ENCODE measurements around the gene EHD2. TPM values are rescaled to one million over a fixed set of nuclear protein-coding genes. Genes with fewer than 3 reads are reported as not detected.

EHD2 gene
- total and polyA plus RNA-seq, 9 donors = 28.0 to 162 (median 102) TPM

DNA sequence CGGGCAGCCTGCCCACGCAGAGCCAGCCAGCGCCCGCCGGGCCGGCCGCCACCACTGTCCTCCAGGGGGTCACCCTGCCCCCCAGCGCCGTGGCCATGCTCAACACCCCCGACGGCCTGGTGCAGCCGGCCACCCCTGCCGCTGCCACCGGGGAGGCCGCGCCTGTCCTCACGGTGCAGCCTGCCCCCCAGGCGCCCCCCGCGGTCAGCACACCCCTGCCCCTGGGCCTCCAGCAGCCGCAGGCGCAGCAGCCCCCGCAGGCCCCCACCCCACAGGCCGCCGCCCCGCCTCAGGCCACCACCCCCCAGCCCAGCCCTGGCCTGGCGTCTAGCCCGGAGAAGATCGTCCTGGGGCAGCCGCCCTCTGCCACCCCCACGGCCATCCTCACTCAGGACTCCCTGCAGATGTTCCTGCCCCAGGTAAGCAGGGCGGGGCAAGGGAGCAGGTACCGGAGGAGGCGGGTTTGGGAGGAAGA, 32.3 kb upstream of the EHD2 start:
- intact Hi-C loops (cut with DNase I) = no loop called here
- H3K27ac ChIP-seq = no peak overlapping the region
- DNase-seq = no peak
- no peaks in the 10 kb centered on the region for H3K36me3 ChIP-seq
- H3K4me1 ChIP-seq (ENCODE audit: insufficient read depth) = no peaks in the 10 kb centered on the region
- H3K4me3 ChIP-seq = no peak overlapping the region
- no peaks in the 10 kb centered on the region for H3K9me3 ChIP-seq
- WGBS, 3 donors = 80 to 87% (median 84%) methylated on average over 18 to 34 of the region's 34 CpGs
- TF ChIP-seq EP300 (IDR thresholded peaks at IDR 0.05) (no peak), POLR2A (IDR thresholded peaks at IDR 0.05) (no peak)
- TF ChIP-seq, protein P1, sequence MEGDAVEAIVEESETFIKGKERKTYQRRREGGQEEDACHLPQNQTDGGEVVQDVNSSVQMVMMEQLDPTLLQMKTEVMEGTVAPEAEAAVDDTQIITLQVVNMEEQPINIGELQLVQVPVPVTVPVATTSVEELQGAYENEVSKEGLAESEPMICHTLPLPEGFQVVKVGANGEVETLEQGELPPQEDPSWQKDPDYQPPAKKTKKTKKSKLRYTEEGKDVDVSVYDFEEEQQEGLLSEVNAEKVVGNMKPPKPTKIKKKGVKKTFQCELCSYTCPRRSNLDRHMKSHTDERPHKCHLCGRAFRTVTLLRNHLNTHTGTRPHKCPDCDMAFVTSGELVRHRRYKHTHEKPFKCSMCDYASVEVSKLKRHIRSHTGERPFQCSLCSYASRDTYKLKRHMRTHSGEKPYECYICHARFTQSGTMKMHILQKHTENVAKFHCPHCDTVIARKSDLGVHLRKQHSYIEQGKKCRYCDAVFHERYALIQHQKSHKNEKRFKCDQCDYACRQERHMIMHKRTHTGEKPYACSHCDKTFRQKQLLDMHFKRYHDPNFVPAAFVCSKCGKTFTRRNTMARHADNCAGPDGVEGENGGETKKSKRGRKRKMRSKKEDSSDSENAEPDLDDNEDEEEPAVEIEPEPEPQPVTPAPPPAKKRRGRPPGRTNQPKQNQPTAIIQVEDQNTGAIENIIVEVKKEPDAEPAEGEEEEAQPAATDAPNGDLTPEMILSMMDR (IDR thresholded peaks at IDR 0.05) = no peak
- H3K27me3 ChIP-seq = no peaks in the 10 kb centered on the region

DNA sequence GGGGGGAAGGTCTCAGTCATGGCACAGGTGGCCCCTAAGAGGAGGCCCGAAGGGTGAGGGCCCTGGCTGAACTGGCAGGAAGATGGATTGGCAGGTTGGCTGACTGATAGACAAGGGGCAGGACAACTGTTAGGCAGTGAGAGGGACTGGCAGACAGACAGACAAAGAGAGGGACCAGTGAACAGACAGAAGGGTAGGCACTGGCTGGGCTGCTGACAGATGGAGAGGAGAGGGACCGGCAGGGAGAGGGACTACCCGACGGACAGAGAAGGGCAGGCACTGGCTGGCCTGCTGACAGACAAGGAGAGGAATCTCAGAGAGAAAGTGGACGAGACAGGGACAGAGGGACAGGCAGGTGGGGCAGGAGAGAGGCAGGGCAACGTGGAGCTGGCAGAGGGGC, 31.8 kb upstream of the EHD2 start:
- Histone ChIP-seq H3K4me1 (ENCODE audit: insufficient read depth) (no peaks in the 10 kb centered on the region), H3K27ac (no peak overlapping the region), H3K27me3 (no peaks in the 10 kb centered on the region), H3K4me3 (no peak overlapping the region), H3K9me3 (no peaks in the 10 kb centered on the region), H3K36me3 (no peaks in the 10 kb centered on the region)
- TF ChIP-seq, protein P1 (IDR thresholded peaks at IDR 0.05) = no peak
- TF ChIP-seq EP300 (IDR thresholded peaks at IDR 0.05) (no peak), POLR2A (IDR thresholded peaks at IDR 0.05) (no peak)
- intact Hi-C loops (cut with DNase I) = no loop called here
- 85 to 90% (median 89%) methylated on average over 6 of the region's 6 CpGs for WGBS, 3 donors
- DNase-seq = no peak

DNA sequence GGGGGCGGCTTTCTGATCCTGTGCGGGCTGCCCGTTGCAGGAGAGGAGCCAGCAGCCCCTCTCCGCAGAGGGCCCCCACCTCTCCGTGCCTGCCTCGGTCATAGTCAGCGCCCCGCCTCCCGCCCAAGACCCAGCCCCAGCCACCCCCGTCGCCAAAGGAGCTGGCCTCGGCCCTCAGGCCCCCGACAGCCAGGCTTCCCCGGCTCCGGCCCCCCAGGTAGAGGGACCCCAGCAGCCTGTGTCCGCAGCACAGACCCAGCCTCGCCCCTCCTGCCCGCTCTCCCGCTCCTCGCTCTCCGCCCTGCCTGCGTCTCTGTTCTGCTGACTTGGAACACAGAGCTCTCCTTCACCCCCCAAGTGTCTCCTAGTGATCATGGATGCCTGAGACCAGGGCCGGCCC, 31.3 kb upstream of the EHD2 start:
- TF ChIP-seq EP300 (IDR thresholded peaks at IDR 0.05) (no peak), POLR2A (IDR thresholded peaks at IDR 0.05) (no peak)
- DNase-seq = no peak
- Histone ChIP-seq H3K27ac (no peak overlapping the region), H3K36me3 (no peaks in the 10 kb centered on the region), H3K4me1 (ENCODE audit: insufficient read depth) (no peaks in the 10 kb centered on the region), H3K9me3 (no peaks in the 10 kb centered on the region), H3K27me3 (no peaks in the 10 kb centered on the region), H3K4me3 (no peak overlapping the region)
- 90 to 94% (median 93%) methylated on average over 17 to 23 of the region's 23 CpGs for WGBS, 3 donors
- intact Hi-C loops (cut with DNase I) = no loop called here

DNA sequence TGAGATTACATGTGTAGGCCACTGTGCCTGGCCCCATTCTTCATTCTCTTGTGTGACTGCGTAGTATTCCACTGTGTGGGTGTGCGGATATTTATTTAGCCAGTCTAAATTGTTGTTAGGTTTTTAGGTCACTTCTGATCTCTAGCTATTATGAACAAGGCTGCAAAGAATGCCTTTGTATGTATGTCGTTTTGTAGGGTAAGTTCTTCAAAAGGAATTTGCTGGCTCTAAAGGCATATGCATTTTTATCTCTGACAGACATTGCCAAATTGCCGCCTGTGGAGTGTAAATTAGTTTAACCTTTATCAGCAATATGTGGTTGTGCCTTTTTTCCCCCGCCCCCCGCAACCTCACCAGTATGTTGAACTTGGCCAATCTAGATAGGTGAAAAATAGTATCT, 30.3 kb upstream of the EHD2 start:
- Histone ChIP-seq H3K4me3 (no peak overlapping the region), H3K27ac (no peak overlapping the region), H3K4me1 (ENCODE audit: insufficient read depth) (no peaks in the 10 kb centered on the region), H3K36me3 (no peaks in the 10 kb centered on the region), H3K9me3 (no peaks in the 10 kb centered on the region), H3K27me3 (no peaks in the 10 kb centered on the region)
- DNase-seq = no peak
- no peak for TF ChIP-seq POLR2A (IDR thresholded peaks at IDR 0.05)
- TF ChIP-seq, protein P1 (IDR thresholded peaks at IDR 0.05) = no peak
- WGBS, 3 donors = 68 to 71% (median 69%) methylated on average over 6 of the region's 6 CpGs
- intact Hi-C loops (cut with DNase I) = no loop called here

DNA sequence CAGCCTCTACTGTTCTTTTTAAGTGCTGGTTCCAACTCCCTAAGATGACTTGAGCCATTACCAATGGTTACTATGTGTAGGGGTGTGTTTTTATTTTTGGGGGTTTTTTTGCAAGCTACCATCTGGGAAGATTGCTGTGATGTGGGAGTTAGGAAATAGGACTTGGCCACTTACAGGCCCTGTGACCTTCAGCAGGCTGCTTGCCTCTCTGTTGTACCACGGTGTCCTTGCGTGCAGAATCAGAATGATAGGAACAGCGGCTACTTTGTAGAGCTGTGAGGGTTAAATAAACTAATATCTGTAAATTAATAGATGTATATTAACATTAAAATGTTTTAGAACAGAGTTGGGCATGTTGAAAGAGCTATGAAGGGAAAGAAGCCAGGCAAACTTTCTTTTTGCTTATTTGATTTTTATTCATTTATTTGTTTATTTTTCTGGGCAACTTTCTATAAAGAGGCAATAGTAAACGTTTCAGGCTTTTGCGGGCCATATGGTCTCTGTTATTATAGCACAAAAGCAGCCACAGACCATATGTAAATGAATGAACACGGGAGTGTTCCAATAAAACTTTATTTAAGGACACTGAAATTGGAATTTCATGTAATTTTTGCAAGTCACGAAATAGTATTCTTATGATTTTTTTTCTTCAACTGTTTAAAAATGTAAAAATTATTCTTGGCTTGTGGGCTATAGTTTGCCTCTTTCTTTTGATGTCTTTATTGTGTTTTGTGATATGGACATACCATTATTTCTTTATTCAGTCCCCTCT, 26.4 kb upstream of the EHD2 start:
- no peaks in the 10 kb centered on the region for H3K36me3 ChIP-seq
- TF ChIP-seq EP300 (IDR thresholded peaks at IDR 0.05) (no peak), POLR2A (IDR thresholded peaks at IDR 0.05) (no peak)
- TF ChIP-seq, protein P1 (IDR thresholded peaks at IDR 0.05) = no peak
- H3K9me3 ChIP-seq = no peaks in the 10 kb centered on the region
- no peak overlapping the region for H3K4me3 ChIP-seq
- intact Hi-C loops (cut with DNase I) = no loop called here
- DNase-seq = no peak
- H3K27me3 ChIP-seq = no peaks in the 10 kb centered on the region
- no peaks in the 10 kb centered on the region for H3K4me1 ChIP-seq (ENCODE audit: insufficient read depth)
- H3K27ac ChIP-seq = no peak overlapping the region
- WGBS, 3 donors = 49 to 65% (median 54%) methylated on average over 7 of the region's 7 CpGs

Measured in ovary (tissue), 9 donors.